NT2/D1 (cell line): ENCODE measurements around the gene NAA30.

Experiments
- YY1 ChIP-seq: IDR thresholded peaks from 2 replicates; pipeline ENCODE4 v1.6.1; 2011; ENCODE audit not compliant: insufficient read length, insufficient read depth
- ZNF274 ChIP-seq: IDR thresholded peaks from 2 replicates; pipeline ENCODE4 v1.6.1; 2011; ENCODE audit warnings: mild to moderate bottlenecking, low read depth, low read length

DNA sequence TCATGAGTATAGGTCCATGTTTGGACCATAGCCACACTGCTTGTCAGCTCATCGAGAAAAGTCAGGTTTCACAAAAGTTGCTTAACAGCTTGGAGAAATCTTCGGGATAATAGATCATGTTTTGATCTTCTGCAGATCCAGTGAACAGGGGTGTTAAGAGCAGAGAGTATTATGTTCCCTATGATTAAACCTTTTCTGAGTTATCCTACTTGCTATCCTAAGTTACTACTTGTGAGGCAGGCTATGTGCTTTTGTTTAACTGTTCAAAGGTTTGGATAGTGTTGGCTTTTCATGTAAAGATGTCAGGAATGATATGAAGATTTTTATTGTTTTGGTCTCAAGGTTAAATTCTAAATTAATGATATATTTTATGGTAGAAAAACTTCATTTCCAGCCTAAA, 11.1 kb downstream of the NAA30 start:
- TF ChIP-seq YY1, result no peak
- no peak for TF ChIP-seq ZNF274
